Neural progenitor cell (in vitro differentiated cells): ENCODE results near the gene E2F2. TPM values are rescaled to one million over a fixed set of nuclear protein-coding genes. Genes with fewer than 3 reads are reported as not detected.

Source experiments
- DNase-seq: peaks from one replicate; pipeline ENCODE4 v3.0.0-alpha.2; 2016; ENCODE audit warnings: low spot score
- H2AFZ ChIP-seq: fragments of 200-600 bp; sonication (generic); replicated peaks from 2 replicates; pipeline ENCODE4 v1.6.1; 2016; ENCODE audit warnings: antibody characterized with exemption
- H3F3A ChIP-seq: fragments of 200-600 bp; sonication (generic); 2 replicates; pipeline ENCODE4 v1.6.1; 2016; ENCODE audit warnings: antibody characterized with exemption, low read depth
- H3K27ac ChIP-seq: fragments of 200-600 bp; sonication (generic); 2 replicates; pipeline ENCODE4 v1.5.1; 2016; ENCODE audit warnings: mild to moderate bottlenecking
- H3K27me3 ChIP-seq: fragments of 200-600 bp; sonication (generic); 2 replicates; pipeline ENCODE4 v1.6.1; 2016; ENCODE audit warnings: mild to moderate bottlenecking, moderate library complexity
- H3K36me3 ChIP-seq: fragments of 200-600 bp; sonication (generic); 2 replicates; pipeline ENCODE4 v1.5.1; 2016
- H3K4me1 ChIP-seq: fragments of 200-600 bp; sonication (generic); 2 replicates; pipeline ENCODE4 v1.6.1; 2016; ENCODE audit warnings: mixed run types
- H3K4me2 ChIP-seq: fragments of 200-600 bp; sonication (generic); 2 replicates; pipeline ENCODE4 v1.6.1; 2016
- H3K4me3 ChIP-seq: fragments of 200-600 bp; sonication (generic); 2 replicates; pipeline ENCODE4 v1.5.1; 2016
- H3K79me2 ChIP-seq: fragments of 200-600 bp; sonication (generic); 2 replicates; pipeline ENCODE4 v1.6.1; 2016; ENCODE audit warnings: low read depth
- H3K9ac ChIP-seq: fragments of 200-600 bp; sonication (generic); 2 replicates; pipeline ENCODE4 v1.6.1; 2016
- H3K9me3 ChIP-seq: fragments of 200-600 bp; sonication (generic); 2 replicates; pipeline ENCODE4 v1.5.1; 2016; ENCODE audit warnings: low read depth
- H4K20me1 ChIP-seq: fragments of 200-600 bp; sonication (generic); 2 replicates; pipeline ENCODE4 v1.6.1; 2016; ENCODE audit warnings: low read depth
- H3K27ac Mint-ChIP-seq: 3 replicates; pipeline ENCODE4 v1.8.0; 2021; ENCODE audit warnings: mixed read lengths
- H3K27me3 Mint-ChIP-seq: 2 replicates; pipeline ENCODE4 v1.8.0; 2022; ENCODE audit warnings: low read depth, mild to moderate bottlenecking, inconsistent platforms, moderate library complexity, mixed read lengths; ENCODE audit not compliant: insufficient read depth
- H3K36me3 Mint-ChIP-seq: 3 replicates; pipeline ENCODE4 v1.8.0; 2021; ENCODE audit warnings: mixed read lengths
- H3K4me1 Mint-ChIP-seq: 3 replicates; pipeline ENCODE4 v1.8.0; 2021; ENCODE audit warnings: mixed read lengths
- H3K4me3 Mint-ChIP-seq: 3 replicates; pipeline ENCODE4 v1.8.0; 2021; ENCODE audit warnings: mild to moderate bottlenecking, moderate library complexity, mixed read lengths
- H3K9me3 Mint-ChIP-seq: 3 replicates; pipeline ENCODE4 v1.8.0; 2020; ENCODE audit warnings: mixed read lengths
- CTCF ChIP-seq: fragments of 200-600 bp; sonication (generic); IDR thresholded peaks from 2 replicates; pipeline ENCODE4 v1.5.1; 2017; ENCODE audit warnings: antibody characterized with exemption, mild to moderate bottlenecking
- EZH2 ChIP-seq: fragments of 200-600 bp; sonication (generic); IDR thresholded peaks from 2 replicates; pipeline ENCODE4 v1.6.1; 2017; ENCODE audit warnings: antibody characterized with exemption, mild to moderate bottlenecking, moderate library complexity
- EZH2phosphoT487 ChIP-seq: fragments of 200-600 bp; sonication (generic); IDR thresholded peaks from 2 replicates; pipeline ENCODE4 v1.6.1; 2017; ENCODE audit warnings: antibody characterized with exemption
- total RNA-seq: library from RNA; depleted of rRNA; stranded (reverse); fragments of >200 nt; gene quantifications from 2 replicates; pipeline ENCODE4 v1.2.3, GENCODE V29; 2015; ENCODE audit warnings: low replicate concordance

E2F2 gene
- total RNA-seq, 1 donor from 2014 or later = 3.4 TPM

- H3K4me1 ChIP-seq = no peaks in the 10 kb centered on the region
- H4K20me1 ChIP-seq = no peaks in the 10 kb centered on the region
- peak overlapping the region; percentile 61 for H3K27ac Mint-ChIP-seq
- H3K36me3 ChIP-seq = no peaks in the 10 kb centered on the region
- no peak overlapping the region for H3K4me3 ChIP-seq
- H3K79me2 ChIP-seq = no peaks in the 10 kb centered on the region
- DNase-seq = no peak
- H3K27me3 ChIP-seq = no peaks in the 10 kb centered on the region
- H3K36me3 Mint-ChIP-seq = peaks cover 10% of the 10 kb centered on the region
- H3K9ac ChIP-seq = no peak overlapping the region
- no peak overlapping the region for H2AFZ ChIP-seq
- H3K4me1 Mint-ChIP-seq = peaks cover 4% of the 10 kb centered on the region
- no peaks in the 10 kb centered on the region for H3K9me3 ChIP-seq
- no peak for TF ChIP-seq CTCF
- no peak for TF ChIP-seq EZH2
- no peak for TF ChIP-seq EZH2phosphoT487
- no peak overlapping the region for H3K4me3 Mint-ChIP-seq
- H3K27ac ChIP-seq = no peak overlapping the region
- H3F3A ChIP-seq = no peaks in the 10 kb centered on the region
- H3K4me2 ChIP-seq = no peak overlapping the region
- no peaks in the 10 kb centered on the region for H3K27me3 Mint-ChIP-seq
- H3K9me3 Mint-ChIP-seq = no peaks in the 10 kb centered on the region
These were observed 70.0 kb downstream of the E2F2 start for GRCh38 chr1:23461050-23461449.

- Mint-ChIP-seq H3K27me3 (no peaks in the 10 kb centered on the region), H3K4me1 (no peaks in the 10 kb centered on the region), H3K4me3 (no peak overlapping the region), H3K36me3 (peaks cover 11% of the 10 kb centered on the region), H3K9me3 (no peaks in the 10 kb centered on the region), H3K27ac (peak overlapping the region; percentile 61)
- H3K27ac ChIP-seq = no peak overlapping the region
- no peak for DNase-seq
- TF ChIP-seq CTCF = no peak
- no peak for TF ChIP-seq EZH2phosphoT487
- TF ChIP-seq EZH2 = no peak
- no peaks in the 10 kb centered on the region for H3F3A ChIP-seq
- H3K4me1 ChIP-seq = no peaks in the 10 kb centered on the region
- no peak overlapping the region for H2AFZ ChIP-seq
- H3K4me2 ChIP-seq = no peak overlapping the region
- H3K36me3 ChIP-seq = no peaks in the 10 kb centered on the region
- H3K79me2 ChIP-seq = no peaks in the 10 kb centered on the region
- no peaks in the 10 kb centered on the region for H4K20me1 ChIP-seq
- H3K4me3 ChIP-seq = no peak overlapping the region
- no peaks in the 10 kb centered on the region for H3K9me3 ChIP-seq
- no peak overlapping the region for H3K9ac ChIP-seq
- no peaks in the 10 kb centered on the region for H3K27me3 ChIP-seq
These were observed 70.5 kb downstream of the E2F2 start for GRCh38 chr1:23460519-23460918.

GRCh38 chr1:23459338-23459757 is 71.7 kb downstream of the E2F2 start:
- H3K4me3 Mint-ChIP-seq = no peak overlapping the region
- no peak overlapping the region for H2AFZ ChIP-seq
- no peaks in the 10 kb centered on the region for H3K27me3 Mint-ChIP-seq
- no peak for DNase-seq
- no peak overlapping the region for H3K4me3 ChIP-seq
- H3K4me1 Mint-ChIP-seq = no peaks in the 10 kb centered on the region
- H3K27ac ChIP-seq = no peak overlapping the region
- peaks cover 15% of the 10 kb centered on the region for H3K36me3 Mint-ChIP-seq
- TF ChIP-seq CTCF = no peak
- H3K79me2 ChIP-seq = no peaks in the 10 kb centered on the region
- no peaks in the 10 kb centered on the region for H3F3A ChIP-seq
- H3K36me3 ChIP-seq = no peaks in the 10 kb centered on the region
- no peaks in the 10 kb centered on the region for H4K20me1 ChIP-seq
- no peaks in the 10 kb centered on the region for H3K27me3 ChIP-seq
- no peak overlapping the region for H3K4me2 ChIP-seq
- no peaks in the 10 kb centered on the region for H3K9me3 ChIP-seq
- H3K9ac ChIP-seq = no peak overlapping the region
- H3K27ac Mint-ChIP-seq = no peak overlapping the region
- H3K4me1 ChIP-seq = no peaks in the 10 kb centered on the region
- no peaks in the 10 kb centered on the region for H3K9me3 Mint-ChIP-seq

Other genes with a start within 250 kb of the E2F2 start
- 231 and 317 TPM in 2 replicates for gene HNRNPR, start 186.9 kb downstream of the E2F2 start, total RNA-seq
- 10.4 and 15.4 TPM in 2 replicates for gene ZNF436, start 161.4 kb downstream of the E2F2 start, total RNA-seq
- 0.53 and 0.54 TPM in 2 replicates for gene TCEA3, start 106.5 kb downstream of the E2F2 start, total RNA-seq
- gene ASAP3, start 47.1 kb downstream of the E2F2 start, total RNA-seq = 3.9 and 8.7 TPM in 2 replicates
- 99.9 and 235 TPM in 2 replicates for gene ID3, start 28.3 kb upstream of the E2F2 start, total RNA-seq
- 1,388 and 2,503 TPM in 2 replicates for gene RPL11, start 160.6 kb upstream of the E2F2 start, total RNA-seq
- gene ELOA, start 212.2 kb upstream of the E2F2 start, total RNA-seq = 29.1 and 30.0 TPM in 2 replicates
- 63.7 and 72.5 TPM in 2 replicates for gene PITHD1, start 247.2 kb upstream of the E2F2 start, total RNA-seq